Measurements from ENCODE around the gene MTFR1L. TPM values are rescaled to one million over a fixed set of nuclear protein-coding genes. Genes with fewer than 3 reads are reported as not detected.
A peak's percentile ranks its signal among the peaks of the same experiment; 100 is the strongest.

Gene MTFR1L
- total RNA-seq, 1 experiment from 2014 or later = 41.7 TPM

GRCh38 chr1:25799352-25799934 lies 20.3 kb upstream of the MTFR1L start:
- Histone ChIP-seq H3K27me3 (ENCODE audit: insufficient read depth, low read depth) (no peaks in the 10 kb centered on the region), H3K4me3 (no peak overlapping the region), H2AFZ (no peak overlapping the region), H4K20me1 (ENCODE audit: insufficient read depth) (no peaks in the 10 kb centered on the region), H3K4me2 (peak overlapping the region; percentile 56; the same call in 1 of the 2 replicates), H3K4me1 (replicated peaks; ENCODE audit: insufficient read depth) (no peaks in the 10 kb centered on the region), H3K9me3 (ENCODE audit: insufficient read depth, low read depth) (no peaks in the 10 kb centered on the region), H3F3A (ENCODE audit: insufficient read depth, low read depth) (no peaks in the 10 kb centered on the region), H3K79me2 (ENCODE audit: low read depth) (no peaks in the 10 kb centered on the region), H3K36me3 (ENCODE audit: low read depth) (no peaks in the 10 kb centered on the region), H3K27ac (no peak overlapping the region), H3K9me2 (ENCODE audit: insufficient read depth) (no peaks in the 10 kb centered on the region)
- BruUV-seq (replicated peaks) = no TSS peak
- intact Hi-C loops (cut with micrococcal nuclease; ENCODE audit: unreplicated experiment) = loop anchor here (5.0 to 10.0 kb wide), 2 partner anchors 95 to 277 kb away; no protein-coding TSS in a partner anchor
- DNase-seq = no peak
- TF ChIP-seq EZH2 (IDR thresholded peaks at IDR 0.05; ENCODE audit: low read depth) = no peak
- TF ChIP-seq CTCF (conservative IDR thresholded peaks at IDR 0.05) = no peak
- ChIA-PET CTCF (no interaction called here), POLR2A (ENCODE audit: unreplicated experiment) (no interaction called here)

- POLR2A ChIA-PET (ENCODE audit: unreplicated experiment) = no interaction called here
Measured at GRCh38 chr1:25799935-25800702, 19.6 kb upstream of the MTFR1L start, which contains the start of gene SELENON. SELENON (plus strand) TSS chr1:25800193; CDS start chr1:25800231, 38 bp downstream.

More at GRCh38 chr1:25799935-25800702, 19.6 kb upstream of the MTFR1L start, which contains the start of gene SELENON:
- no peak for TF ChIP-seq EZH2 (IDR thresholded peaks at IDR 0.05; ENCODE audit: low read depth)
- TF ChIP-seq CTCF (conservative IDR thresholded peaks at IDR 0.05) = no peak
- H3F3A ChIP-seq (ENCODE audit: insufficient read depth, low read depth) = no peaks in the 10 kb centered on the region
- no peaks in the 10 kb centered on the region for H3K9me2 ChIP-seq (ENCODE audit: insufficient read depth)
- no peaks in the 10 kb centered on the region for H3K4me1 ChIP-seq (replicated peaks; ENCODE audit: insufficient read depth)
- no peaks in the 10 kb centered on the region for H4K20me1 ChIP-seq (ENCODE audit: insufficient read depth)
- DNase-seq = peak in 1 of 2 experiments; percentile 34
- CTCF ChIA-PET = no interaction called here
- H3K27ac ChIP-seq = no peak within 1 kb of the TSS
- no peaks in the 10 kb centered on the region for H3K36me3 ChIP-seq (ENCODE audit: low read depth)
- no TSS peak for BruUV-seq (replicated peaks)
- intact Hi-C loops (cut with micrococcal nuclease; ENCODE audit: unreplicated experiment) = loop anchor here (5.0 to 10.0 kb wide), 2 partner anchors 95 to 278 kb away; no protein-coding TSS in a partner anchor
- H3K79me2 ChIP-seq (ENCODE audit: low read depth) = no peaks in the 10 kb centered on the region
- peak within 1 kb of the TSS; percentile 79 for H3K4me2 ChIP-seq
- H3K9me3 ChIP-seq (ENCODE audit: insufficient read depth, low read depth) = no peaks in the 10 kb centered on the region
- peak within 1 kb of the TSS; percentile 75 for H2AFZ ChIP-seq
- H3K27me3 ChIP-seq (ENCODE audit: insufficient read depth, low read depth) = no peaks in the 10 kb centered on the region
- H3K4me3 ChIP-seq = peak within 1 kb of the TSS; percentile 57
